ENCODE measurements around the gene LZTR1.
A peak's percentile ranks its signal among the peaks of the same experiment; 100 is the strongest.

- TF ChIP-seq CTCF (IDR thresholded peaks at IDR 0.05) (peak; percentile 23), TCF7L2 (IDR thresholded peaks at IDR 0.05; ENCODE audit: low read depth, low read length) (no peak), REST (IDR thresholded peaks at IDR 0.05; ENCODE audit: insufficient read depth in 1 of 2, low read depth in 2 of 2, low read length in 1 of 2) (no peak), POLR2AphosphoS5 (IDR thresholded peaks at IDR 0.05; ENCODE audit: low read depth, low read length) (no peak)
These were observed 30.1 kb upstream of the LZTR1 start for GRCh38 chr22:20951932-20952380.

Data from Panc1 (cell line).